Right kidney (tissue), 1 donor: Measurements from ENCODE around the gene ARHGAP31.
"Not testable (repeated sequence)": the region's sequence is repeated elsewhere in the genome, so short reads cannot be mapped to it uniquely, and the experiment has no call there.

ENCODE experiments used
- DNase-seq: peaks from one replicate; pipeline ENCODE4 v3.0.0-alpha.2; 2016

ARHGAP31 gene

DNA sequence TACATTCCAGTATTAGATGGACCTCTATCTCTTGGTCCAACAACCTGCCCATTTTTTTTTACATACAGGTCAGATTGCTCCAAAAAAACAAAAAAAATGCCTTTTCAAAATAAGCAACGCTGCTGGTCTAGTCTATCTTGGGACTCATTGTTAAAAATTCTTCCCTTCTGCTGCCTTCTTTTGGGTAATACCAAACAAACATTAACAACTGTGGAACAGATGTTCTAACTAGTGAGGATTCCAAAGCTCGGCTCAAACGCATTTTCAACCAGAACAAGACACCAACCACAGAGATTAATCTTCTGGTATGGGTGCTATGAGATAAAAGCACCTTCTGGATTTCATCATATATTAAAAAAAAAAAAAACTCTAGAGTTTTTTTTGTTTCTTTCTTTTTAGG, 24.7 kb downstream of the ARHGAP31 start:
- no peak for DNase-seq

DNA sequence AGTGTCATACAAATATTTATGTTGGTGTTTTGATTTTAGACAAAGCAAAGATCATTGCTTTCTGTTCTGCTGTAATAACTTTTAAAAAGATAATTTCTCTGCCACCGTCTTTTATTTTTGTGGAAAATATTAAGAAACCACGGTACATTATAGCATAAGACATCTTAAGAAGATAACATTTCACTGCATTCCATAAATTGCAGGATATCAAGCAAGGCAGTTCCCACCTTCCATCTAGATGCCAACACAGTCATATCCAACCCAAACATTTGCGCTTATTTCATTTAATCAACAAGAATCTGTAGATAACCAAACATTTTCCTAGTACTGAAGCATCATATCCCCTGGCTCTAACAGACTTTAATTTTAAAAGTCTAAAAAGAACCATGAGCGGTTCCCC, 25.1 kb downstream of the ARHGAP31 start:
- no peak for DNase-seq

DNA sequence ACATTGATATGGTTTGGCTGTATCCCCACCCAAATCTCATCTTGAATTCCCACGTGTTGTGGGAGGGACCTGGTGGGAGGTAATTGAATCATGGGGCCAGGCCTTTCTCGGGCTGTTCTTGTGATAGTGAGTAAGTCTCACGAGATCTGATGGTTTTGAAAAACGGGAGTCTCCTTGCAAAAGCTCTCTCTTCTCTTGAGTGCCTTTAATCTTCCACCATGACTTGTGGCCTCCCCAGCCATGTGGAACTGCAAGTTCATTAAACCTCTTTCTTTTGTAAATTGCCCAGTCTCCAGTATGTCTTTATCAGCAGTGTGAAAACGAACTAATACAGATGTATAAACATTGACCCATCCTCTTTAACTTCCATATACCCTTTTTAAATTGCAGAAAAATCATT, 26.6 kb downstream of the ARHGAP31 start:
- DNase-seq = not testable (repeated sequence)

DNA sequence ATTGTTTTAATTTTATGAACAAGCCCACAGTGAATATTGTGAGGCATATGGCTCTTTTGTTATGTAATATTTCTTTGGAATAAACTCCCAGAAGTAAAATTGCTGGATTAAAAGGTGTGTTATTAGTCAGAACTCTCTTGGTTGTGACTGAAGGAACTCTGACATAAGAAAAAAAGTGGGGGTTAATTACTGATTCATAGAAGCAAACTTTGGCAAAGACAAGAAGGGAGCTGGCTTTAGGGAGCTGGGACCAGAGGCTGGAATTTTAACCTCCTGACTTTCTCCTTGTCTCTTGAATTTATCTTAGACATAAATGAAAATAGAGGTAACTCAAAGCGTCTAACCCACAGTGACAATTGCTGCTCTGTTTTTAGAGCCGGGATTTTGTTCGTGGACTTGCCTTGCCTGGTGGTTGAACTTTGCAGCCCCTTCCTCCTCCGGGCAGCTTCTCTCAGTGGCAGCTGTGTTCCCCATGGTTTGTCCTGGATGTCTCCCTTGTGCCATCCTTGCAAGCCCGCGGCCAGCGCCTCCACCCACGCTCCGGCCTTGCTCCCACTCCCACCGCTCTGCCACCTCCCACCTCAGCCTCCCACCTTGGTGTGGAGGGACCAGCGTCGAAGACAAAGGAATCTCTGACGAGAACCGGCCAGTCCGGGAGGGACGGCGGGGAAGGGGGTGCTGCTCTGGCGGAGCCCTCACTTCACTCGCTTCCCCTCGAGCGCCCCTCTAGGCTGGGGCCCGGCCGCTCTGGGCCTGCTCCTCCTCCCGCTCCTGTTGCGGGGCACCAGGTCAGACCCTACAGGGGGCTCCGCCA, 28.0 kb downstream of the ARHGAP31 start:
- DNase-seq = peak; percentile 90

DNA sequence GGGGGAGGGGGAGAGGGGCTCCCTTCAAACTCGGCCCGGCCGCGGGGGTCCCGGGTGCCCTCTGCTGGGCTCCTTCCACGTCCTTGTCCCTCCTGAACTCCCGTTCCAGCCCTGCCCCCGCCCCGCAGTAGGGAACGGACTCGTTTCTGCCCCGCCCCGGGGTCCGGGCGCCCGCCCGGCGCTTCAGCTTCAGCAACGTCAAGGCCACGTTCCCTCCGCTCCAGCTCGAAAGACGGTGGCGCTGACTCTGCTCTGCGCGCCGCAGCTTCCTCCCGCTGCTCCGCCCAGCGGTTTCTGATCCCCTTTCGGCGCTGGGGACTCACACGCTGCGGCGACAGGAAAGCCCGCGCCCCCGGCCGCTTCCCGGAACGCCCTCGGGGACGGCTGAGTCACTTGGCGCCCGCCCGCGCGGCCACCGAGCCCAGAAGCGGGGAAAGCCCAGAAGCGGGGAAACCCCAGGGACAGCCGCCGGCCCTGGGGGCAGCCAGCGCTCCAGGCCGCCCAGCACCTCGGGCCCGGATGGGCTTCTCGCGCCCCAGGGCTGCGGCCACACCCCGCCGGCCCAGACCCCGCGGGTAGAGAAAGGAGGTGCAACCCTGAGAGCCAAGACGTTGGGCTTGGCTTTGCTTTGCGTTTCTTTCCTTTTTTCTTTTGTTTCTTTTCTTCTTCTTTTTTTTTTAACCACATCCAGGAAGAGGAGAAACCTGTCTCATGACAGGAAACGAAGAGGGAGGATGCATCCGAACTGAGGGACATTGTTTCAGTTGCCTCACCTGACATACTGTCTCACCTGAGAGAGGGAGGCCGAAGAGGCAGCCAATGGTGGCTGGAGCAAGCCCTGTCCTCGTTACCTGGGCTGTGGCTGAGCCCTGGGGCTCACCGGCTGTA, 28.9 kb downstream of the ARHGAP31 start:
- peak; percentile 96 for DNase-seq

DNA sequence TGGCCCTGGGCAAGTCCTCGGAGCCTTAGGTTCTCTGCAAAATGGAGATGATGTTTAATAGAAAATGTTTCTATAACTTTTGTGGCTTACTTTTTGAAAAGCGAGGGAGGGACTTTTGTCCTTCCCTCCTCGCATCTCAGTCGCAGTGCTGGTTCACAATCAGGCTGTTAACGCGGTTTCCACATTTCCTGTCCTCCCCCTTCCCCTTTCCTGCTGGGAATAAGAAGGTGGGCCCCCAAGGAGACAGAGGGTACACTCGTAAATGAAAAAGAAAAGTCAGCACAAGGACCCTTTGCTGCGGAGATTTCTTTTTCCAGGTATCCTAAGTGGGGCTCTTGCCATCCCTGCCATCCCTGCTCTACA, 29.5 kb downstream of the ARHGAP31 start:
- no peak for DNase-seq

DNA sequence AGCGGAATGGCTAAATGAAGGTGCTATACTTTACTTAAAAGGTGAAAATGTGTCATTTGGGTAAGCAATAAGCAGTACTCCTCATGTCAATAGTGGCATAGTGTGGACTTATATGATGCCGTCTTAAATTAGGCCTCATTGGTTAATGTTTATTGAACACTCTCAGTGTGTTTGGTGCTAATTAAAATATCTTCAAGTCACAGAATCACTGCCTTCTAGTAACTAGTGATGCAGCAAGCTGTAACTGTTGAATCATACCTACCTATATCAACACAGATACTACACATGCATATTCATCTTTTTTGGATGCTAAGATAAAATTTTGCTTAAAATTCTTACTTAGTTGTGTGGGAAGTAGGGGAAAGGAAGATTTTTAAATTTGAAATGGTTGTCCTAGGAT, 30.7 kb downstream of the ARHGAP31 start:
- no peak for DNase-seq

DNA sequence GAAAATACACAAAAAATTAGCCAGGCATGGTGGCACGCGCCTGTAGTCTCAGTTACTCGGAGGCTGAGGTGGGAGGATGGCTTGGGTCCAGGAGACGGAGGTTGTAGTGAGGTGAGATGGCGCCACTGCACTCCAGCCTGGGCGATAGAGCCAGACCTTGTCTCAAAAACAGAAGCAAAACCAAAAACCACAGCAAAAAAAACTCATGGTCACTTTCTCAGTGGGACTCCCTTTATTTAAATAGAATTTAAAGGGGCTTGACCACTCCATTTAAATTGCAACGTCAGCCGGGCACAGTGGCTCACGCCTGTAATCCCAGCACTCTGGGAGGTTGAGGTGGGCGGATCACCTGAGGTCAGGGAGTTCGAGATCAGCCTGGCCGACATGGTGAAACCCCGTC, 32.8 kb downstream of the ARHGAP31 start:
- DNase-seq = no peak

DNA sequence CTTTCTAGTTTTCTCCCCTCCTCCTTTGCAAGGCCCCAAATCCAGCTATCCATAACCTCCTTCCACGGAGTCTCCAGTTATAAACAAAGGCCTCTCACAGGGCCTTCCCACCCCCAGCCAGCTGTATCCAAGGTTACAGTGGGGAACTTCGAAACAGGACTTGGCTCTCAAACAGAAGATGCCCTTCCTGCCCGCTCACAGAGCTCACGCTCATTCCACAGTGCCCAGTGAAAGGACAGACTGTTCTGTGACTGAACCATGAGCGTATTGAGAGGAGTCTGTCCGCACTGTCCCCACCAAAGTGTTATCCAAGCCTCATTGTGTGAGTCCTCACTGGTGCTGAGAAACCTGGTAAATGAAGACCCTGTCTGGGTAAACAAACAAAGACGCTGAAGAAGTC, 35.4 kb downstream of the ARHGAP31 start:
- DNase-seq = no peak

DNA sequence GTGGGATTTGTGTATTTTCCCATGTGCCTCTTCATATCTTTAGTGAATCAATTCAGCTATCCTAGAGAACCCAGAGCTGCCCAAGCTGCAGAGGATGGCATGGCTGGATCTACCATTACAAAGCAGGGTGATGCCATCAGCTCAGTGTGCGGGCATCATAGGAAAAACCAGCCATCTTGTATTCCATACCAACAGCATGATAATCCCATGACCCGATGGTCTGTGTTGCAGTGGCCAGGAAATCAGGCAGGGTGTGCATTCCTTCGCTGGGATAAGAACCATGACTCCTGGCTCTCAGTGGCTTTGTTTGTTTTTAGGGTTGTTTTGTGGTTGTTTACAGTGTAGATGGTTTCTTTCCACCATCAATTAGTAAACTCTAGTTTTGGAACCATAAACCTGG, 36.0 kb downstream of the ARHGAP31 start:
- no peak for DNase-seq

DNA sequence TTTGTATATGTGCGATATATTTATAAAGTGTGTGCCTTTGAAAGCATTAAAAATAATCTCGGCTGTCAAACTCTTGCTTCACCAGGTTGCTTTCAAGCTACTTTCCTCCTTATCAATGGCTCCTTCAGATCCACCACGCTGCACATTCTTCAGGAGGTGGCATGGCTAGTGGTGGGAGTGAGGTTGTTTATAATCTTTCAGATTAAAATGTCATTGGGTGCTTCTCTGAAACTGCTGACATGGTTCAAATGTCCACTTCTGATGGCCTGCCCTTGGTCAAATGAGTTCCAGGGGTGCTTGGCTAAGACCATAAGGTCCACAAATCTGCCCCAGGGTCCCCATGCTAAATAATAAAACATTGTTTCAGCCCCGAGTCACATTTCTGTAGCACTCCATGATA, 36.7 kb downstream of the ARHGAP31 start:
- no peak for DNase-seq

DNA sequence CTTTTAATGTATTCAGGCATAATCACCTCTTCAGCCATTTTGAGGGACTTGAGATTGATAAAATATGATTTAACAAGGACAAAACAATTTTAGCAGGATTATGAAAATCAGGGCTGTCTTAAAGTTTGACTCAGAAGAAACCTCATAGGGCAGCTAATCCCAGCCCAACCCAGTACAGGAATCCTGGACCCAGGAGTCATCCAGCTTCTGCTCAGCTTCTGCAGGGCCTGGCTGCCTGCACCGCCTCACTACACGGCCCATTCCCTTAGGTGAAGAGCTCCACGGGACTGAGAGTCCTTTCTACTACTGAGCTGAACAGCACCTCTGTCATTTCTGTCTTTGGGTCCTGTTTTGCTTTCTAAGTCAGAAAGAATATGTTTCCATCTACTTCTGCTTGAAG, 37.5 kb downstream of the ARHGAP31 start:
- no peak for DNase-seq

DNA sequence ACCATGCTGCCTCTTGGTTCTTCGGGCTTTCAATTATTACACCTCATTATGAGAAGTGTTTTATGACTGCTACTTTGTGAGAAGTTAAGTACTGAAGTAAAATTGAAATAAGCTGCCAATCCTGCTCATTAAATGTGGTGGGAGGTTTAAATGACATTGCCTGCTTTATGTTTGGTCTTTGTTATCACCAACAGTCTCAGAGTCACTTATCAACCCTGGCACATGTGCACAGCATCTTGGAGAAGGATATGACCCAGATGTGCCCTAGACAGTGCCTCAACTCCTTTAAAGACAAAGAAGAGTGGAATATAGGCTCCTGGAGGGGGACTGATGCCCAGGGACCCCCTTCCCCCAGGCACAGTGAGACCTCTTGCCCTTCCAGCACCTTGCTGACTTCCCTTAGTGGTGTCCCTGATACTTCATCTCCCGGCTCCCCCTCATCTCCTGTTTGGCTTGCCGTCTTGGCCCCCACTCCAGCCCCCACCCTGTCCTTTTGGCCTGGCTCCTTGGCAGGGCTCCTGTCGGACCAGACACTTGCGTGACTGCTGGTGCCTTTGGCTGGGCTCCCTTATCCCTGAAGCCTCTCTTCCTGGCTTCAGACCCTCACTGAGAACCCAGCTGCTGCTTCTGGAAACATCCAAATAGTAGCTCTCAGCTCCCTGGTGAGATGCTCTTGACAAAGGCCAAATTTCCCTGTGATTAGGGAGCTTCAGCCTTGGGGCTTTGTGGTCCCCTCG, 39.8 kb downstream of the ARHGAP31 start:
- no peak for DNase-seq

DNA sequence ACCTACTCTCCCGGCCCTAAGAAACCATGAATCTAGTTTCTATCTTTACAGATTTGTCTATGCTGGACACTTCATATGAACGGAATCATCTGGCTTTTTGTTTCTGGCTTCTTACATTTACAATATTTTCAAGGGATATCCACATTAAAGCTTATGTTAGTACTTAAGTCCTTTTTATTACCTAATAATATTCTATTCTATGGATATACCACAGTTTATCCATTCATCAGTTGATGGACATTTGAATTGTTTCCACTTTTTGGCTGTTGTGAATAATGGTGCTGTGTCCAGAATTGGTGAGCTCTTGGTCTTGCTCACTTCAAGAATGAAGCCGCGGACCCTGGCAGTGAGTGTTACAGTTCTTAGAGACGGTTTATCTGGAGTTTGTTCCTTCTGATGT, 42.6 kb downstream of the ARHGAP31 start:
- DNase-seq = no peak

DNA sequence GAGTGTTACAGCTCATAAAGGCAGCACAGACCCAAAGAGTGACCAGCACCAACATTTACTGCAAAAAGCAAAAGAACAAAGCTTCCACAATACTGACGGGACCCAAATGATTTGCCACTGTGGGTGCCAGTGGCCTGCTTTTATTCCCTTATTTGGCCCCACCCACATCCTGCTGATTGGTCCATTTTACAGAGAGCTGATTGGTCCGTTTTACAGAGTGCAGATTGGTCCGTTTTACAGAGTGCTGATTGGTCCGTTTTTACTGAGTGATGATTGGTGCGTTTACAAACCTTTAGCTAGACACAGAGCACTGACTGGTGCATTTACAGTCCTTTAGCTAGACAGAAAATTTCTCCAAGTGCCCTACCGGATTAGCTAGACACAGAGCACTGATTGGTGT, 43.2 kb downstream of the ARHGAP31 start:
- DNase-seq = not testable (repeated sequence)

DNA sequence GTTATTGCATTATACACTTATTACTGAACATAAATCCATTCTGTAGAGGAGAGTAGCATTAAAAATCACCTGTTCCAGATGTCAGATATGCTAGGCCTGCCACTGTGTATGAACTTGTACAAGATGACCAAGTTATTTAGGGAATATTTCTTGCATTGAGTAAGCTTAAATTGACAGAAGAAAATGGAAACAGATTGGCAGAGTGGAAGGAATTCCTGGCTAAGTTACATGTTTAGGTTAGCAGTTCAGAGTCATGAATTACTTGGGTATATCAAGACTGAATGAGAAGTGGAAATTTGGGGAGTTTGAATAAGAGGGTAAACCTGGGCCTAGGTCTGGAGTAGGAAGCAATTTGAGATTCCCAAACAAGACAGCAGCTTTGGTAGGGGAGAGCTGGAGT, 44.6 kb downstream of the ARHGAP31 start:
- no peak for DNase-seq

DNA sequence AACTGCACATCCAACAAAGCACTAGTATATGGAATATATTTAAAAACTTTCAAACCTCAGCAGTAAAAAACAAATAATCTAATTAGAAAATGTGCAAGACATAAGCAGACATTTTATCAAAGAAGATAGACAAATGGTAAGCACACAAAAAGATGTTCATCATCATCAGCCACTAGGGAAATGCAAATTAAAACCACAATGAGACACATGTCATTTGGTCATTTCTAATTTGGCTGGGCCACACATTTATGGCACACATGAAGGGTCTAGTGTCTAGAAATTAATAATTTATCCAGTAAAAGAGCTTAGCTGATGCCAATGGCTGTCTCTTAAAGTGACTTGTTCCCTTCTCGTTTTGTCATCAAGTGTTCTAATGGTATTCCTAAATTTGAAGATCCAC, 45.8 kb downstream of the ARHGAP31 start:
- DNase-seq = no peak

DNA sequence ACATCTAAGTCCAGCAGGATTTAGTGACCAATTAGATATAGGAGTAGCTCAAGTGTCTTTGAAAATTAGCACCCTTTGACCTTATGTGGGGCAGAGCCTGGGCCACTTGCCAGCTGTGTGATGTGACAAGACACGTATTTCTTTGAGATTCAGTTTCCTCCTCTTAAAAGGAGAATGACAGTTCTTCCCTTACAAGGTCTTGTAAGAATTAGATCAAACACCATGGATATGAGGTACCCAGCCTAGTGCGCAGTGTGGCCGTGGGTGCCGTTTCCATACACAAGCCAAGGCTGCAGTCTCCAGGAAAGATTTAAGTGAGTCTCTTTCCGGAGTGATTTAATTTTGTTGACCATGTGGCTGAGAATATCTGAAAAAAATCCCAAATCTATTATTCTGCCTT, 46.3 kb downstream of the ARHGAP31 start:
- DNase-seq = no peak

DNA sequence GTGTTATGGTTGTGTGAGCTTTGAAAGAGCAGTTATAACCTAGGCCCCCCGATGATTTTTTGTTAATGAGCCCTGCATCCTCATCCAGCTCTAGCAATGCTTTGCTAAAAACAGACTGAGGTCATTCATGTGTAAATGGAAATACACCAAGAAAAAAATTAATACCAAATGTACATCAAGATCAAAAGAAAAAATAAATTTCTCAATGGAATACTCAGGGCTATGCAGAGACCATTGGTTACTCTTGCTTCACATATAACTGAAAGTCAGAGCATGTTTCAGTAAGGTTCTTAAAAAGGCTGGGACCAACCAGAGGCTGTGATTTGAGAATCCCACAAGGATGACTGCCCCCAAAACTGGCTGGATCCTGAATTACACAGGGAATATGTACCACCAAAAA, 48.0 kb downstream of the ARHGAP31 start:
- DNase-seq = no peak

DNA sequence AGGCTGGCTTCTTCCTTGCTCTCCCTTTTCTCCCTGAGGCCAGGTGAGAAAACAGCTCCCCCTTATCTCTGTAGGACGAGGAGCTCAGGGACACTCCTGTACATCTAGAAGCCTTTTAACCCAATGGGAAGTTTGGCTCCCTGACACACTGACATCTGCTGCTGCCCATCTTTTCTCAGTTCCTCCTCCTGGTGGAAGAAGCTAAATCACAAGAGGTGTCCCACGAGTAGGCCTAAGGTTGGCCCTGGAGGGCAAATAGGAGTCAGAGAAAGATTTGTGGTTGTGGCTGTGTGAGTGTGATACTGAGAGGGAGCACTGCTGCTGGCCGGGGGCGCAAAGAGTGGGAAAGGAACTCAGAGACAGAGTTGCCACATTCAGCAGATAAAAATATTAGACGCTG, 49.5 kb downstream of the ARHGAP31 start:
- DNase-seq = no peak

DNA sequence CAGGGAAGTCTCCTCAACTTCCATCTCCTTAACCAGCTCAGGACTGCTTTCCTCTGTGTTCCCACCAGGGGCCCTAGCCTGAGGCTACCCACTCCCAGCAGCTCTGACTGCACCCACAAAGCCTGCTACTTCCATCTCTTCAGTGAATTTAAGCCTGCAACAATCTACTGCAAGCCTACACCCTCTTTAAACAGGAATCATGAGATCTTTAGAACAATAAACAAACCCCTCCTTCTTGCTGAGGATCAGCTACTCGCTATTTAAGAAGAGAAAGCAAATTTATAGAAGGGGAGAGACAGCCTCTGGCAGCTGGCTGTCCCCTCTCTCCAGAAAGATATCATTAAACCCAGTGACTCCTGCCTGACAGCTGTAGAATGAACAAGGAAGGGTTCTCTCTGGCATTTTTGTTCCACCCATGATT, 51.9 kb downstream of the ARHGAP31 start:
- DNase-seq = no peak

DNA sequence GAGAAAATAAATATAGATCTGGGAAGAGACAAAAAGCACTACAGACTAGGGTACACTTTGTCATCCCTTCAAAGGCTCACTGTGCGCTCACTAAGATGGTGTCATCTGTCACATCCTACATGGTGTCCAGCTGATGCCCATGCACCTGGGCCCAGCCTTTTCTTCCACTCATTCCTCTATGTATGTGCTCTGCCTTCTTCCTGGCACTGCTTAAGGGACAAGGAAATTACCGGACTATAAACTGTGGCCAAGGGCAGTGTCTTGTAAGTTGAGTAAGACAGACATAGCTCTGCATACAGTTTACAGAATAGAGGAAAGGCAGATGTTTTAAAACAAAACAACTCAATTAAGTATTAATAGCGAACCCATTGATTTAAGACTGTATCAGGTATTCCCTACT, 52.9 kb downstream of the ARHGAP31 start:
- DNase-seq = no peak
